Esophagus (tissue), 2 donors: ENCODE measurements around the gene TMEM131. TPM values are rescaled to one million over a fixed set of nuclear protein-coding genes. Genes with fewer than 3 reads are reported as not detected.

Experiments used
- H3K27ac ChIP-seq, 2 donors: one replicate each; pipeline ENCODE4 v1.5.1; 2013; ENCODE audit warnings: low read depth in 2 of 2, mild to moderate bottlenecking in 2 of 2, inconsistent platforms in 1 of 2, low read length in 1 of 2, moderate library complexity in 1 of 2
- H3K27me3 ChIP-seq, 2 donors: one replicate each; pipeline ENCODE4 v1.6.1; 2013; ENCODE audit warnings: low read length in 2 of 2, control low read depth in 1 of 2, mild to moderate bottlenecking in 1 of 2; ENCODE audit not compliant: insufficient read depth in 2 of 2, control insufficient read depth in 1 of 2
- H3K36me3 ChIP-seq, 2 donors: one replicate each; pipeline ENCODE4 v1.6.1; 2013; ENCODE audit warnings: low read length in 1 of 2; ENCODE audit not compliant: control insufficient read depth in 2 of 2, insufficient read depth in 2 of 2
- H3K4me1 ChIP-seq, 2 donors: one replicate each; pipeline ENCODE4 v1.6.1; 2013; ENCODE audit warnings: low read length in 1 of 2; ENCODE audit not compliant: control insufficient read depth in 2 of 2, insufficient read depth in 2 of 2
- H3K4me3 ChIP-seq, 2 donors: one replicate each; pipeline ENCODE4 v1.5.1; 2013; ENCODE audit warnings: low read length in 2 of 2, mild to moderate bottlenecking in 2 of 2, low read depth in 1 of 2, moderate library complexity in 1 of 2
- H3K9me3 ChIP-seq, 2 donors: one replicate each; pipeline ENCODE4 v1.6.1; 2013; ENCODE audit warnings: mild to moderate bottlenecking in 2 of 2, low read depth in 1 of 2, low read length in 1 of 2, moderate library complexity in 1 of 2; ENCODE audit not compliant: control insufficient read depth in 2 of 2, insufficient read depth in 1 of 2
- WGBS, 2 donors: extraction: QIAGEN DNeasy Blood & Tissue Kit; methylation state at CpG; one replicate each; pipeline ENCODE4 v1.1.7; 2013; 5-methylcytosine and 5-hydroxymethylcytosine counted together
- polyA plus RNA-seq, 2 donors: library from polyadenylated mRNA; stranded (reverse); fragments of 200-250 nt; gene quantifications; one replicate each; pipeline ENCODE4 v1.2.3, GENCODE V29; 2013
- donor health status: healthy with polysubstance abuse.
- donor health status: Bipolar disorder and iron deficiency.

The TMEM131 gene
- polyA plus RNA-seq, 2 donors: 9.3 to 9.9 TPM

- H3K9me3 ChIP-seq: no peaks in the 10 kb centered on the region
- no peaks in the 10 kb centered on the region for H3K36me3 ChIP-seq
- H3K27me3 ChIP-seq: no peaks in the 10 kb centered on the region
- 0% methylated on average over 45 to 81 of the region's 81 CpGs for WGBS, 2 donors
- peak overlapping the region; percentile 85 to 89 for H3K4me3 ChIP-seq
- peak overlapping the region; percentile 92 to 97 for H3K27ac ChIP-seq
- H3K4me1 ChIP-seq: peaks cover 3% of the 10 kb centered on the region in 2 donors
These were observed 568 bp downstream of the TMEM131 start for GRCh38 chr2:97995026-97995733.

DNA sequence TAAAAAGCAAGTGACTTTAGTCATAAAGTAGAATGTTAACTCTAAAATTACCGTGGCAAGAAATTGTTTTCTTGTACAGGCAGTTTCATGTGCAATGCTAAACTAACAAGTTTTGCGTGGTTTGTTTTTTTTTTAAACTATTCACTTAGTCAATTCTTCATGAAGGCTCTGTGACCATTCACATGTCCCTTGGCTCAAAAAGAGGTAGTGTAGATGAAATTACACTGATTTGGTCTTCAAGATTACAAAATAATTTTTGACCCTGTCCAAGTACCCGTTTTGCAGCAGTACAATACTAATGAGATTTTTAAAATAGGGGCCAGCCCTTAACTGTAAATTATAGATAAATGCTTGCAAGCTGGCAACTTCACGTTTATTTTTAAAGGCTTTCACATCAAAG lies 1.3 kb downstream of the TMEM131 start:
- Histone ChIP-seq H3K4me1 (peaks cover 3% of the 10 kb centered on the region in 2 donors), H3K27me3 (no peaks in the 10 kb centered on the region), H3K36me3 (no peaks in the 10 kb centered on the region), H3K27ac (no peak overlapping the region), H3K9me3 (no peaks in the 10 kb centered on the region), H3K4me3 (peak overlapping the region in 1 of 2 donors; percentile 89)
- WGBS, 2 donors: 4 to 6% methylated on average over 4 of the region's 4 CpGs

GRCh38 chr2:97993926-97994325 lies 1.8 kb downstream of the TMEM131 start:
- 29 to 34% methylated on average over 6 of the region's 6 CpGs for WGBS, 2 donors
- Histone ChIP-seq H3K4me3 (peak overlapping the region in 1 of 2 donors; percentile 89), H3K27me3 (no peaks in the 10 kb centered on the region), H3K36me3 (no peaks in the 10 kb centered on the region), H3K27ac (peak overlapping the region in 1 of 2 donors; percentile 48), H3K9me3 (no peaks in the 10 kb centered on the region), H3K4me1 (peaks cover 3% of the 10 kb centered on the region in 2 donors)

GRCh38 chr2:97992836-97993825 lies 2.6 kb downstream of the TMEM131 start:
- H3K27me3 ChIP-seq: no peaks in the 10 kb centered on the region
- peaks cover 3% of the 10 kb centered on the region in 2 donors for H3K4me1 ChIP-seq
- no peaks in the 10 kb centered on the region for H3K36me3 ChIP-seq
- H3K9me3 ChIP-seq: no peaks in the 10 kb centered on the region
- WGBS, 2 donors: 46 to 53% methylated on average over 3 of the region's 3 CpGs
- H3K27ac ChIP-seq: no peak overlapping the region
- H3K4me3 ChIP-seq: peak overlapping the region in 1 of 2 donors; percentile 89

DNA sequence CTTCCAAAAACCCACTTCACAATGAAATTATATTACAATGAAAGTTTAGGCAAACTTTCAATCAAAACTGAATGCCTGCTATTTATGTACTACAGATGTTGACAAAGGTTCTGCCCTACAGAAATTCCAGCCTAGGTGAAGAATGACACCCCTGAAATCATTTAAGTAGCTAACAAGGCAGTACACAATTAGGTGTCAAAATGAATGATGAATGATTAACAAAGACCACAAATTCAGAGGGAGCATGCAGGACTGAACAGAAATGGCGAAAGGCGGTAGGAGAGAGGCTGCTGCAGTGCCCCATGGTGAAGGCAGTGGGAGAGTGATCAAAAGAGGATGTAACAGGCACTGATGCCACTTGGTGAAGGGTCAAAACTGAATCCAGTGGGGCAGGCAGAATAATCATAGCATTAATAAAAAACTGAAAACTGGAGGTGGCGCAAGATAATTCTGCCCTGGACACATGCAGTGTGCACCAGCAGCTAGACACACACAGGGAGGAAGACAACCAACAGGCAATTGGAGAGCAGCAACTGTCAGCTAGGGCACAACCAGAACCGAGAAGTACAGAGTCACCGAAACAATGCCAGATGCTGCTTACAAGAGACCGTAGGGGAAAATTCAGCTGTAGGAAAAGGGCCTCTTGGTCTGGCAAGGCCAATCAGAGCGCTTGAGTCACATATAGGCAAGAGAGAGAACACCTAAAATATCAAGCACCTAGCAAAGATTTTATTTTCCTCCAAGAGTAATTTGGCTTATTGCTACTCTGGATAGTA lies 4.5 kb downstream of the TMEM131 start:
- Histone ChIP-seq H3K27me3 (no peaks in the 10 kb centered on the region), H3K27ac (no peak overlapping the region), H3K36me3 (no peaks in the 10 kb centered on the region), H3K4me3 (no peak overlapping the region), H3K4me1 (peaks cover 0 to 3% of the 10 kb centered on the region in 2 donors), H3K9me3 (no peaks in the 10 kb centered on the region)
- 90% methylated on average over 7 of the region's 7 CpGs for WGBS, 2 donors

DNA sequence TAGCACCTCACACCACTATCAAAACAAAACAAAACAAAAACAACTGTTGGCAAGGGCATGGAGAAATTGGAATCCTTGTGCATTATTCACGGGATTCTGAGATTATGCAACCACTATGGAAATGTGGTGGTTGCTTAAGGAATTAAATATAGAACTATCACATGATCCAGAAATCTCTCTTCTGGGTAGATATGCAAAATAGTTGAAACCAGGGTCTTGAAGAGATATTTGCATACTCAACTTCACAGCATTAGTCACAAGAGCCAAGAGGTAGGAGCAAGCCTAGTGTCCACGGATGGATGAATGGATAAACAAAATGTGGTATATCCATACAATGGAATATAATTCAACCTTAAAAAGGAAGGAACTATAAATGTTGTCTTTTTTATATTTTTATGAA lies 7.0 kb downstream of the TMEM131 start:
- Histone ChIP-seq H3K27ac (no peak overlapping the region), H3K4me3 (no peak overlapping the region), H3K36me3 (no peaks in the 10 kb centered on the region), H3K4me1 (peaks cover 0 to 3% of the 10 kb centered on the region in 2 donors), H3K27me3 (no peaks in the 10 kb centered on the region), H3K9me3 (no peaks in the 10 kb centered on the region)
- 82 to 83% methylated on average over 2 of the region's 2 CpGs for WGBS, 2 donors

DNA sequence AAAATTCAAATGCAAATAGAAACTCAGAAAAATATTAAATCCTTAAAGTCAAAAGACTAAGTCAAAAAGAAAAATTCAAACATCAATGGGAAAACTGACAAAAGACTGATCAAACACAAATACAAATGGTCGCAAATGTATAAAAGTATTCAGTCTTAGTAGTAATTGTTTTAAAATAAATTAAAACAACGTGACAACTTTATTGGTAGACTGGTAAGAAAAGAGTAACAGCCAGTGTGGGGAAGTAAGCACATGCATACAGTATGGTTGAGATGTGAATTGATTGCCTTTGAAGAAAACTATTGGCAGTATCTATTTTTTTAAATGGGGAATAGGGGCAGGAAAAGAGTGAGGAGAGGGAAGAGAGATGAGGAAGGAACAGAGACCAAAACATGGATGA lies 9.8 kb downstream of the TMEM131 start:
- H3K9me3 ChIP-seq: no peaks in the 10 kb centered on the region
- WGBS, 2 donors: 93 to 97% methylated on average over 2 of the region's 2 CpGs
- no peaks in the 10 kb centered on the region for H3K27me3 ChIP-seq
- no peaks in the 10 kb centered on the region for H3K36me3 ChIP-seq
- no peaks in the 10 kb centered on the region for H3K4me1 ChIP-seq
- H3K27ac ChIP-seq: no peak overlapping the region
- no peak overlapping the region for H3K4me3 ChIP-seq

DNA sequence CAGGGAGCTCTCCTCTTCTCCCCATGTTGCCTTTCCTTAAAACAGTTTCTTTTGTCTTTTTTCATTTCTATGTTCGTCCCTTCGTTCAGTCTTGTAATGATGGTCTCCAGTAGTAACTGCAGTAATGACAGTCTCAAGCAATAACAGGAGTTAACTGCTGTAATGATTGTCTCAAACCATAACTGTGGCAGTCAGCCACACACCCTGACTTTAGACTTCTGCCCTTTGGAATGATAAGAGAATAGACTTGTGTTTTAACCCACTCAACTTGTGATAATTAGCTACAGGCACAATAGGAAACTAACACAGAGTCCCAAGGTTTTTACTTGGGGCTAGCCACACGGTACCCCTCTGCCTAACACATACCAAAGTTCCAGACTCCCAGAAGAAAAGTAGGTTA lies 12.1 kb downstream of the TMEM131 start:
- Histone ChIP-seq H3K4me3 (no peak overlapping the region), H3K27ac (no peak overlapping the region)

DNA sequence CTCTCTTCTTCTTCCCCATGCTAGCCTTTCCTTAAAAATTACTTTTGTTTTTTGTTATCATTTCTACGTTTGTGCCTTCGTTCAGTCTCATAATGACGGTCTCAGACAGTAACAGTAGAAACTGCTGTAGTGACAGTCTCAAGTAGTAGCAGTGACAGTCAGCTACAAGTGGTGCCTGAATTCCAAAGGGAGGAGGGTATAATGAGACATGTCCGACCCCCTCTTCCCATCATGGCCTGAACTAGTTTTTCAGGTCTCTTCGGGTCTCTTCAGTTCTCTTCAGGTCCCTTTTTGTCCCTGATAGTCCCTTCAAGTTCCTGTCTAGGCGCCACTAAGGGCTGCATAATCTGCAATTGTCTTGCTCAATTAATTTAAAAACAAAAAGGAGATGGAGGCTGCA lies 12.6 kb downstream of the TMEM131 start:
- Histone ChIP-seq H3K9me3 (no peaks in the 10 kb centered on the region), H3K36me3 (no peaks in the 10 kb centered on the region), H3K4me3 (no peak overlapping the region), H3K4me1 (no peaks in the 10 kb centered on the region), H3K27me3 (no peaks in the 10 kb centered on the region), H3K27ac (no peak overlapping the region)
- WGBS, 2 donors: 80 to 90% methylated on average over 6 of the region's 6 CpGs

More for the DNA sequence above, 12.1 kb downstream of the TMEM131 start:
- H3K9me3 ChIP-seq: no peaks in the 10 kb centered on the region
- H3K4me1 ChIP-seq: no peaks in the 10 kb centered on the region
- no peaks in the 10 kb centered on the region for H3K27me3 ChIP-seq
- no peaks in the 10 kb centered on the region for H3K36me3 ChIP-seq
- 69 to 91% methylated on average over 3 of the region's 3 CpGs for WGBS, 2 donors
